Gastrocnemius medialis (tissue), 4 donors: ENCODE measurements around the gene PLCB3. TPM values are rescaled to one million over a fixed set of nuclear protein-coding genes. Genes with fewer than 3 reads are reported as not detected.

Source experiments
- ATAC-seq, 2 donors: fragments of 150-250 bp; one replicate each; pipeline ENCODE4 v1.9.1; 2016
- DNase-seq, 2 donors: peaks; one replicate each; pipeline ENCODE4 v3.0.0-alpha.2; 2019
- H3K27ac ChIP-seq, 4 donors: fragments of 200-600 bp; sonication (generic); 1 replicate in 1 of 4; 2 replicates in 3 of 4; pipeline ENCODE4 v1.5.1; 2016 to 2018; ENCODE audit warnings: mild to moderate bottlenecking in 2 of 4, moderate library complexity in 1 of 4
- H3K27me3 ChIP-seq, 3 donors: fragments of 200-600 bp; sonication (generic) in 2 of 3; 1 replicate in 1 of 3; 2 replicates in 2 of 3; pipeline versions ENCODE4 v1.5.1 to v1.6.0; 2016 to 2019; ENCODE audit warnings: mild to moderate bottlenecking in 1 of 3, moderate library complexity in 1 of 3
- H3K36me3 ChIP-seq, 2 donors: fragments of 200-600 bp; sonication (generic) in 1 of 2; one replicate each; pipeline ENCODE4 v1.5.1; 2017 to 2018
- H3K4me1 ChIP-seq, 2 donors: fragments of 200-600 bp; sonication (generic) in 1 of 2; one replicate each; pipeline ENCODE4 v1.5.1; 2016 to 2017; ENCODE audit warnings: mild to moderate bottlenecking in 2 of 2
- H3K4me3 ChIP-seq, 4 donors: fragments of 200-600 bp; sonication (generic) in 3 of 4; 1 replicate in 1 of 4; 2 replicates in 3 of 4; pipeline ENCODE4 v1.5.1; 2016 to 2019; ENCODE audit warnings: mild to moderate bottlenecking in 2 of 4
- H3K9me3 ChIP-seq, 3 donors: fragments of 200-600 bp; sonication (generic) in 2 of 3; 1 replicate in 1 of 3; 2 replicates in 2 of 3; pipeline ENCODE4 v1.5.1; 2016 to 2019
- POLR2A ChIP-seq, 2 donors: fragments of 450-650 bp; IDR thresholded peaks; one replicate each; pipeline ENCODE4 v1.6.1; 2017; ENCODE audit warnings: antibody characterized with exemption in 2 of 2, mild to moderate bottlenecking in 2 of 2, moderate library complexity in 2 of 2
- in situ Hi-C, 4 donors: fragments of 200-750 bp; cut with MboI; loops; one replicate each; pipeline versions ENCODE4 v1.15.0 to v1.8.0; 2017; ENCODE audit warnings: low sequenced_read_pairs in 4 of 4
- intact Hi-C: fragments of 100-400 bp; cut with DNase I; formaldehyde crosslinking; loops from one replicate; pipeline ENCODE4 v1.15.1; 2023; ENCODE audit warnings: low total_unique reads
- total RNA-seq, 4 donors: library from RNA; depleted of rRNA; stranded (reverse); fragments of >200 nt; gene quantifications; one replicate each; pipeline versions ENCODE4 v1.1.0 to v1.2.3, GENCODE V29; 2016
- TF ChIP-seq, protein P1 (sequence below), 5 experiments: fragments of 450-650 bp in 3 of 5; fragments of 200-600 bp in 2 of 5; sonication (generic) in 2 of 5; IDR thresholded peaks in 4 of 5; conservative IDR thresholded peaks in 1 of 5; 1 replicate in 4 of 5; 2 replicates in 1 of 5; pipeline ENCODE4 v1.5.1; 2016 to 2019; ENCODE audit warnings: antibody characterized with exemption in 5 of 5, mild to moderate bottlenecking in 3 of 5, moderate library complexity in 3 of 5

Gene PLCB3
- total RNA-seq, 4 donors from 2014 or later, result 4.7 to 9.7 (median 6.2) TPM

DNA sequence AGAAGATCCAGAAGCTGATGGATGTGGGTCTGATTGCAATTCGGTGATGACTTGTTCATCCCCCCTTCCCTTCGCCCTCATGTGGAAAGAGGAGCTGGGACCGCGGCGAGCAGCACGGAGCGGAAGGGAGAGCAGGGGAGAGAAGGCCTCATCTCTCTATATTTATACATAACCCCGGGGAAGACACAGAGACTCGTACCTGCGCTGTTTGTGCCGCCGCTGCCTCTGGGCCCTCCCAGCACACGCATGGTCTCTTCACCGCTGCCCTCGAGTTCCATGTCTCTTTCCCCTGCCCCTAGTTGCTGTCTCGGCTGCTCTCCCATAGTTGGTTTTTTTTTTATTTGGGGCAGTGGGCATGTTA lies 47.3 kb upstream of the PLCB3 start:
- Histone ChIP-seq H3K4me3 (no peak overlapping the region), H3K27ac (peak overlapping the region in 2 of 4 donors; percentile 27 to 78), H3K9me3 (no peaks in the 10 kb centered on the region), H3K27me3 (no peaks in the 10 kb centered on the region), H3K4me1 (peaks cover 17 to 22% of the 10 kb centered on the region in 2 donors), H3K36me3 (peaks cover 3 to 66% of the 10 kb centered on the region in 2 donors)
- in situ Hi-C loops, result loop anchor here in 2 of 4 donors (5.0 kb wide), 1 partner anchor 93 kb away; no protein-coding TSS in a partner anchor
- DNase-seq (no peak), ATAC-seq (no peak)
- intact Hi-C loops, result loop anchor here (1.0 kb wide), 4 partner anchors 47 to 100 kb away; partner anchors contain the start of gene PLCB3
- TF ChIP-seq, protein P1, sequence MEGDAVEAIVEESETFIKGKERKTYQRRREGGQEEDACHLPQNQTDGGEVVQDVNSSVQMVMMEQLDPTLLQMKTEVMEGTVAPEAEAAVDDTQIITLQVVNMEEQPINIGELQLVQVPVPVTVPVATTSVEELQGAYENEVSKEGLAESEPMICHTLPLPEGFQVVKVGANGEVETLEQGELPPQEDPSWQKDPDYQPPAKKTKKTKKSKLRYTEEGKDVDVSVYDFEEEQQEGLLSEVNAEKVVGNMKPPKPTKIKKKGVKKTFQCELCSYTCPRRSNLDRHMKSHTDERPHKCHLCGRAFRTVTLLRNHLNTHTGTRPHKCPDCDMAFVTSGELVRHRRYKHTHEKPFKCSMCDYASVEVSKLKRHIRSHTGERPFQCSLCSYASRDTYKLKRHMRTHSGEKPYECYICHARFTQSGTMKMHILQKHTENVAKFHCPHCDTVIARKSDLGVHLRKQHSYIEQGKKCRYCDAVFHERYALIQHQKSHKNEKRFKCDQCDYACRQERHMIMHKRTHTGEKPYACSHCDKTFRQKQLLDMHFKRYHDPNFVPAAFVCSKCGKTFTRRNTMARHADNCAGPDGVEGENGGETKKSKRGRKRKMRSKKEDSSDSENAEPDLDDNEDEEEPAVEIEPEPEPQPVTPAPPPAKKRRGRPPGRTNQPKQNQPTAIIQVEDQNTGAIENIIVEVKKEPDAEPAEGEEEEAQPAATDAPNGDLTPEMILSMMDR (IDR thresholded peaks at IDR 0.05 in 4 of 5, conservative IDR thresholded peaks at IDR 0.05 in 1 of 5), result no peak
- no peak for TF ChIP-seq POLR2A (IDR thresholded peaks at IDR 0.05)

DNA sequence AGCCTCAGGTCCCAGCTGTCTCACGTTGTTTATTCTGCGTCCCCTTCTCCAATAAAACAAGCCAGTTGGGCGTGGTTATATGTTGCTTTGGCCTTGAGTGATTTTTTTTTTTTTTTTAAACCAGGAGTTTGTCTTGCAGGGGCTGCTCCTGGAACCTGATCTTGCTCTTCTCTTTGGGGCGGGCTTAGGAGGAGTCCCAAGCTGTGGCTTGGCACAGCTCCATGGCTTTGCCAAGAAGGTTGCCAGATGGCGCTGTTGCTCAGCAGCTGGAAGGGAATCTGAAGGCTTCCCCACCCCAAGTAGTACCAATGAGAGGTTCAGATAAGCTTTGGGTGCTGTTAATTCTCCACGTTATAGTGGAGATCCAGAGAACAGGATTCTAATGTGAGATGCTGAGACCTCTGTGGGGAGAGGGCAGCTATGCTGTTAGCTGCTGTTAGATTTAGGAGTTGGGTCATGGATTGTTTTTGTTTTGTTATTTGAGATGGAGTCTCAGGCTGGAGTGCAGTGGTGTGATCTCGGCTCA lies 46.8 kb upstream of the PLCB3 start:
- peak overlapping the region; percentile 24 to 78 (median 26) for H3K27ac ChIP-seq
- in situ Hi-C loops, result loop anchor here in 2 of 4 donors (5.0 kb wide), 1 partner anchor 93 kb away; no protein-coding TSS in a partner anchor

DNA sequence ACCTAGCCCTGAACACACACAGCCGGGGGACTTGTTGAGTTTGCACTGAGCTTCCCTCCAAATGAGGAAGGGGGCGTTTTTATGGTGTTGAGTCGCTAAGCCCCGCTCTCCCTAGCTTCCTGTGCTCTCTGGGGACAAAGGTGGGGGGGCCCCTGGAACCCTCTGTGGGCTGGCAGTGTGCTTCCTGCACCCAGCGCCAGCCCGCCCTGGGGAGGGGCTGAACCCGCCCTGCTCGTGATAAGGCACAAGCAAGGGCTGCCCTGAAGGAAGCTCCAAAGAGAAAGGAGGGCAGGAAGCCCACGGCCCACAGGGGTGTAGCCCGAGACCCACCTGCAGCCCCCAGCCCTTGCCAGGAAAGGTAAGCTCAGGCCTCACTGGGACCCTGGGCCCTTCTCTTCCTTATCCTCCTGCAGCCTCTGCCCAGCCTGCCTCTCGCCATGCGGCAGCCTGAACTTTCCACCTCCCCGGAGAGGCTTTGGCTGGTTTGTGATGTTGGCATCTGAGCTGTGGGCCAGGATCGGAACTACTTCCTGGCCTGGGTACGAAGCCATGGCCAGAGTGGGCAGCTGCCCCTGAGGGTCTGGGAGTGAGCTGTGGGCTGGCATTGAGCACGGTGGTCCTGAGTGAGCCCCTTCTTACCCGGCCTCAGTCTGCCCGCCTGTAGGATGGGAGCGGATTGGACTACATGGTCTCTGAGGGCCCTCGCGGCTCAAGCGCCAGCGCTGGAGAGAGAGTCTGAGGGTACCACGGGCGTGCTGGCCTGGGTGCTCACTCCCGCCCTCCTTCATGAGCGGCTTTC lies 44.7 kb upstream of the PLCB3 start, which contains the start of gene FERMT3:
TSS of gene FERMT3 (plus strand) at position 265 of the 799 bp plus-strand sequence. CDS start 644 bp downstream, outside the sequence.
- Histone ChIP-seq H3K27me3 (no peaks in the 10 kb centered on the region), H3K4me3 (peak within 1 kb of the TSS; percentile 37 to 47 (median 44)), H3K36me3 (peaks cover 3 to 45% of the 10 kb centered on the region in 2 donors), H3K27ac (peak within 1 kb of the TSS; percentile 70 to 78 (median 78)), H3K4me1 (peaks cover 17 to 22% of the 10 kb centered on the region in 2 donors), H3K9me3 (no peaks in the 10 kb centered on the region)
- no peak for ATAC-seq
- peak in 1 of 2 donors; percentile 51 for DNase-seq
- intact Hi-C loops (no loop called here), in situ Hi-C loops (loop anchor here in 1 of 4 donors (5.0 kb wide), 1 partner anchor 96 kb away; the partner anchor contains the start of gene CATSPERZ)
- TF ChIP-seq, protein P1 (IDR thresholded peaks at IDR 0.05 in 4 of 5, conservative IDR thresholded peaks at IDR 0.05 in 1 of 5), result no peak
- TF ChIP-seq POLR2A (IDR thresholded peaks at IDR 0.05), result peak in 1 of 2 donors; percentile 29

More for the DNA sequence above, 46.8 kb upstream of the PLCB3 start:
- Histone ChIP-seq H3K36me3 (peaks cover 3 to 63% of the 10 kb centered on the region in 2 donors), H3K27me3 (no peaks in the 10 kb centered on the region), H3K4me1 (peaks cover 17 to 22% of the 10 kb centered on the region in 2 donors), H3K9me3 (no peaks in the 10 kb centered on the region), H3K4me3 (no peak overlapping the region)
- no peak for TF ChIP-seq POLR2A (IDR thresholded peaks at IDR 0.05)
- TF ChIP-seq, protein P1 (IDR thresholded peaks at IDR 0.05 in 4 of 5, conservative IDR thresholded peaks at IDR 0.05 in 1 of 5), result peak; percentile 55 to 80 (median 69)
- intact Hi-C loops, result loop anchor here (1.0 kb wide), 4 partner anchors 47 to 100 kb away; partner anchors contain the start of gene PLCB3
- ATAC-seq (peak; percentile 92 to 96), DNase-seq (peak; percentile 76 to 88)

DNA sequence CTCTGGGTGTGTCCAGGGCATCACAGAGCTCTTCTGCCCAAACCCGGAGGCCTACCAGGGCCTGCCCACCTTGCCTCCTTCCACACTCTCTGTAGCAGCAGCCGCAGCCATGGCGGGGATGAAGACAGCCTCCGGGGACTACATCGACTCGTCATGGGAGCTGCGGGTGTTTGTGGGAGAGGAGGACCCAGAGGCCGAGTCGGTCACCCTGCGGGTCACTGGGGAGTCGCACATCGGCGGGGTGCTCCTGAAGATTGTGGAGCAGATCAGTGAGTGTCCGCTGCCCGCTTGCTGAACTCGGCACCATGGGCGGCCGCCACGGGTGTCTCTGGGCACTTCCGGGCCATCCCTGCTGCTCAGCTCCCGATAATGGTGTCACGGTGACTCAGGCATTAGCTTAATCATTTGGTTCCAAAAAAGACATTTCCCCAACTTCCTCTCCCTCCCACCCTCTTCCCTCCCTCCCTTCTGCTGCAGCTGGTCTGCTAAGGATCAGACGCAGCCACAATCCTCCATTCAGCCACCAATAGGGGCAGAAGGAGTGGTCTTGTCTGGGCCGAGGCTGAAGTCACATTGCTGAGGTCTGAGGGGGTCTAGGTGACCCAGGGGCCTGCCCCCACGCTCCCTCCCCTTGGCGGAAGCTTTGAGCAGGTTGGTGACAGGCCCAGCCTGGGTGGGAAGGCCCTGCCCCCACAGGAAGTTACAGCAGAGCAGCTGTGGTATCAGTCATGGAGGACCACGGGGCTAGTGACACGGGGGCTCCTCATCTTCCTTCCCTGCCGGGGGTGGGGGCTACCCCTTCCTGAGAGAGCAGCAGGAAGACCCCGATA lies 43.9 kb upstream of the PLCB3 start:
- peak; percentile 48 for ATAC-seq
- H3K4me1 ChIP-seq, result peaks cover 16 to 20% of the 10 kb centered on the region in 2 donors
- peak overlapping the region; percentile 70 to 78 (median 78) for H3K27ac ChIP-seq

More for the DNA sequence above, 43.9 kb upstream of the PLCB3 start:
- TF ChIP-seq, protein P1 (IDR thresholded peaks at IDR 0.05 in 4 of 5, conservative IDR thresholded peaks at IDR 0.05 in 1 of 5), result no peak
- TF ChIP-seq POLR2A (IDR thresholded peaks at IDR 0.05), result peak in 1 of 2 donors; percentile 26
- in situ Hi-C loops (loop anchor here in 1 of 4 donors (5.0 kb wide), 1 partner anchor 95 kb away; the partner anchor contains the start of gene CATSPERZ), intact Hi-C loops (no loop called here)
- H3K36me3 ChIP-seq, result peaks cover 3 to 45% of the 10 kb centered on the region in 2 donors
- H3K4me3 ChIP-seq, result peak overlapping the region; percentile 37 to 47 (median 44)
- H3K27me3 ChIP-seq, result no peaks in the 10 kb centered on the region
- no peaks in the 10 kb centered on the region for H3K9me3 ChIP-seq
- peak in 1 of 2 donors; percentile 58 for DNase-seq
